K562 (cell line): ENCODE measurements around the gene PODN. TPM values are rescaled to one million over a fixed set of nuclear protein-coding genes. Genes with fewer than 3 reads are reported as not detected.
A peak's percentile ranks its signal among the peaks of the same experiment; 100 is the strongest.

ENCODE experiments used
- ELF4 ChIP-seq: fragments of 450-650 bp; formaldehyde crosslinking; IDR thresholded peaks from 2 replicates; pipeline ENCODE4 v1.4.0; 2022; ENCODE audit warnings: missing genetic modification characterization
- EP400 ChIP-seq: fragments of 450-650 bp; IDR thresholded peaks from 2 replicates; pipeline ENCODE4 v1.6.1; 2017; ENCODE audit warnings: antibody characterized with exemption, mild to moderate bottlenecking, moderate library complexity
- FIP1L1 ChIP-seq: fragments of 200-400 bp; formaldehyde crosslinking; IDR thresholded peaks from 2 replicates; pipeline ENCODE4 v1.6.1; 2018; ENCODE audit warnings: mild to moderate bottlenecking, low read depth, low read length; ENCODE audit not compliant: poor library complexity, severe bottlenecking
- FOXP1 ChIP-seq: sonication (generic); formaldehyde crosslinking; IDR thresholded peaks from 2 replicates; pipeline ENCODE4 v1.8.0; 2022; ENCODE audit warnings: mild to moderate bottlenecking, missing genetic modification reagents
- IRF9 ChIP-seq: fragments of 450-650 bp; IDR thresholded peaks from 2 replicates; pipeline ENCODE4 v1.6.1; 2016; ENCODE audit warnings: missing biosample characterization, missing genetic modification characterization
- KLF10 ChIP-seq: fragments of 250-450 bp; sonication (Bioruptor Pico); IDR thresholded peaks from 2 replicates; pipeline ENCODE4 v1.6.1; 2021; ENCODE audit warnings: matching md5 sums
- MAFK ChIP-seq: IDR thresholded peaks from 2 replicates; pipeline ENCODE4 v1.6.1; 2011; ENCODE audit warnings: low read length, improper control_type of control experiment
- MYC ChIP-seq, 2 experiments: fragments of 250-450 bp in 1 of 2; sonication (Bioruptor Pico) in 1 of 2; IDR thresholded peaks; 2 replicates each; pipeline versions ENCODE4 v1.5.1 to v1.6.1; 2012 to 2021; ENCODE audit warnings: low read depth in 2 of 2, borderline replicate concordance in 1 of 2, improper control_type of control experiment in 1 of 2, low read length in 1 of 2, mild to moderate bottlenecking in 1 of 2, moderate library complexity in 1 of 2
- NR2F6 ChIP-seq: fragments of 450-650 bp; formaldehyde crosslinking; IDR thresholded peaks from 2 replicates; pipeline ENCODE4 v1.4.0; 2020; ENCODE audit warnings: mild to moderate bottlenecking
- NRF1 ChIP-seq, 2 experiments: fragments of 450-650 bp; IDR thresholded peaks in 1 of 2; conservative IDR thresholded peaks in 1 of 2; 2 replicates each; pipeline ENCODE4 v1.6.1; 2014; ENCODE audit warnings: mild to moderate bottlenecking in 2 of 2
- PKNOX1 ChIP-seq: fragments of 450-650 bp; IDR thresholded peaks from 2 replicates; pipeline ENCODE4 v1.6.1; 2016
- RAD21 ChIP-seq, 2 experiments: fragments of 250-450 bp in 1 of 2; fragments of 450-650 bp in 1 of 2; sonication (Bioruptor Pico) in 1 of 2; formaldehyde crosslinking in 1 of 2; IDR thresholded peaks in 1 of 2; conservative IDR thresholded peaks in 1 of 2; 2 replicates each; pipeline versions ENCODE4 v1.4.0 to v1.8.0; 2020 to 2022; ENCODE audit warnings: mild to moderate bottlenecking in 2 of 2, moderate library complexity in 1 of 2
- RNF2 ChIP-seq: sonication (generic); IDR thresholded peaks from 2 replicates; pipeline ENCODE4 v1.6.1; 2016
- SMC3 ChIP-seq: conservative IDR thresholded peaks from 2 replicates; pipeline ENCODE4 v1.6.1; 2011; ENCODE audit warnings: low read depth, low read length, improper control_type of control experiment; ENCODE audit not compliant: insufficient read depth
- SREBF1 ChIP-seq: fragments of 150-350 bp; IDR thresholded peaks from 2 replicates; pipeline ENCODE4 v1.6.1; 2014; ENCODE audit warnings: antibody characterized with exemption, low read depth, low read length, borderline replicate concordance
- TEAD2 ChIP-seq: fragments of 450-650 bp; IDR thresholded peaks from 2 replicates; pipeline ENCODE4 v1.6.1; 2016; ENCODE audit warnings: missing genetic modification characterization, control low read depth, missing compliant biosample characterization
- U2AF1 ChIP-seq: fragments of 200-400 bp; formaldehyde crosslinking; optimal IDR thresholded peaks from 2 replicates; pipeline ENCODE3; 2017; ENCODE audit warnings: mild to moderate bottlenecking, low read depth, low read length, moderate library complexity
- YBX1 ChIP-seq: fragments of 450-650 bp; IDR thresholded peaks from 2 replicates; pipeline ENCODE4 v1.7.1; 2016; ENCODE audit warnings: mild to moderate bottlenecking
- ZBTB5 ChIP-seq: fragments of 450-650 bp; IDR thresholded peaks from 2 replicates; pipeline ENCODE4 v1.6.1; 2017; ENCODE audit warnings: antibody characterized with exemption
- ZNF184 ChIP-seq: sonication (generic); formaldehyde crosslinking; IDR thresholded peaks from 2 replicates; pipeline ENCODE4 v1.5.0; 2020; ENCODE audit warnings: missing genetic modification reagents
- ZNF212 ChIP-seq: fragments of 450-650 bp; formaldehyde crosslinking; IDR thresholded peaks from 2 replicates; pipeline ENCODE4 v1.4.0; 2020; ENCODE audit warnings: mild to moderate bottlenecking
- ZNF23 ChIP-seq: fragments of 250-450 bp; sonication (Bioruptor Pico); IDR thresholded peaks from 2 replicates; pipeline ENCODE4 v1.4.0; 2020; ENCODE audit warnings: mild to moderate bottlenecking
- ZNF253 ChIP-seq: fragments of 250-450 bp; sonication (Bioruptor Pico); conservative IDR thresholded peaks from 2 replicates; pipeline ENCODE4 v1.6.1; 2021; ENCODE audit warnings: mild to moderate bottlenecking
- ZNF311 ChIP-seq: fragments of 250-450 bp; sonication (Bioruptor Pico); IDR thresholded peaks from 2 replicates; pipeline ENCODE4 v1.4.0; 2020; ENCODE audit warnings: mild to moderate bottlenecking, moderate library complexity
- ZNF316 ChIP-seq: fragments of 450-650 bp; IDR thresholded peaks from 2 replicates; pipeline ENCODE4 v1.6.1; 2016
- ZNF324 ChIP-seq: fragments of 250-450 bp; sonication (Bioruptor Pico); IDR thresholded peaks from 2 replicates; pipeline ENCODE4 v1.4.0; 2020; ENCODE audit warnings: mild to moderate bottlenecking
- ZNF445 ChIP-seq: fragments of 250-450 bp; sonication (Bioruptor Pico); IDR thresholded peaks from 2 replicates; pipeline ENCODE4 v1.4.0; 2020; ENCODE audit warnings: low read depth, mild to moderate bottlenecking, moderate library complexity
- ZNF507 ChIP-seq: conservative IDR thresholded peaks from 2 replicates; pipeline ENCODE4 v1.6.1; 2017; ENCODE audit warnings: missing genetic modification characterization, missing compliant biosample characterization
- ZZZ3 ChIP-seq: fragments of 450-650 bp; IDR thresholded peaks from 2 replicates; pipeline ENCODE4 v1.6.1; 2016; ENCODE audit warnings: antibody characterized with exemption, mild to moderate bottlenecking, moderate library complexity
- polyA plus RNA-seq, 8 experiments: library from polyadenylated mRNA; depleted of rRNA in 4 of 8; stranded (reverse) in 5 of 8; unstranded in 3 of 8; fragments of >200 nt; fragmentation: Nextera tagmentation in 2 of 8; fragmentation: Illumina TruSeq in 1 of 8; extraction: Ambion mirVana in 2 of 8; extraction: Trizol in 1 of 8; gene quantifications; 2 replicates each; pipeline versions ENCODE4 v1.2.1 to v1.2.3, GENCODE V29; 2011 to 2014; ENCODE audit warnings: inconsistent platforms in 1 of 8, missing spikeins in 1 of 8
- total RNA-seq, 7 experiments: library from RNA; depleted of rRNA in 6 of 7; stranded (reverse); fragments of >200 nt in 6 of 7; fragmentation: Illumina TruSeq in 2 of 7; extraction: Trizol in 2 of 7; gene quantifications; 2 replicates each; pipeline versions ENCODE4 v1.2.1 to v1.2.3, GENCODE V29; 2011 to 2021; ENCODE audit warnings: low replicate concordance in 1 of 7

PODN gene
- total and polyA plus RNA-seq, 9 of the 15 experiments (the other 6 are each of a cell fraction or from before 2014, with no cell fraction given), result not detected

- TF ChIP-seq IRF9 (tag) (no peak), SMC3 (no peak), ZNF184 (CRISPR knock-in tag) (no peak), ZBTB5 (no peak), RNF2 (no peak), ZZZ3 (no peak), ZNF23 (CRISPR knock-in tag) (no peak), ZNF445 (CRISPR knock-in tag) (no peak), ZNF311 (CRISPR knock-in tag) (no peak), NRF1 (conservative IDR thresholded peaks at IDR 0.05 in 1 of 2, IDR thresholded peaks at IDR 0.05 in 1 of 2) (no peak), KLF10 (CRISPR knock-in tag) (no peak), ELF4 (CRISPR knock-in tag) (no peak), NR2F6 (CRISPR knock-in tag) (no peak), PKNOX1 (no peak), ZNF212 (CRISPR knock-in tag) (no peak), ZNF507 (tag) (no peak), ZNF324 (CRISPR knock-in tag) (no peak), SREBF1 (no peak), ZNF253 (CRISPR knock-in tag) (no peak), MYC (IDR thresholded peaks at IDR 0.05; ENCODE audit: low read depth, low read length) (peak; percentile 86), MYC (CRISPR knock-in tag; IDR thresholded peaks at IDR 0.05; ENCODE audit: borderline replicate concordance, low read depth) (no peak), ZNF316 (no peak), RAD21 (CRISPR knock-in tag; conservative IDR thresholded peaks at IDR 0.05 in 1 of 2, IDR thresholded peaks at IDR 0.05 in 1 of 2) (no peak), FOXP1 (CRISPR knock-in tag) (no peak), MAFK (no peak), U2AF1 (no peak), YBX1 (no peak), EP400 (peak; percentile 52; the same call in 1 of the 2 replicates), FIP1L1 (no peak), TEAD2 (tag) (0 out of 2 replicates have a peak, but pooled peaks have one; percentile 4)
Observed at GRCh38 chr1:53046930-53047329, 15.1 kb upstream of the PODN start (continued).
